Measurements from ENCODE around the gene NEDD8.

Gene NEDD8

GRCh38 chr14:24232121-24232644 lies at the start of gene NEDD8:
Gene NEDD8 (minus strand): TSS chr14:24232367. CDS start chr14:24232267, 100 bp downstream.
- DNase-seq = peak; percentile 89

DNA sequence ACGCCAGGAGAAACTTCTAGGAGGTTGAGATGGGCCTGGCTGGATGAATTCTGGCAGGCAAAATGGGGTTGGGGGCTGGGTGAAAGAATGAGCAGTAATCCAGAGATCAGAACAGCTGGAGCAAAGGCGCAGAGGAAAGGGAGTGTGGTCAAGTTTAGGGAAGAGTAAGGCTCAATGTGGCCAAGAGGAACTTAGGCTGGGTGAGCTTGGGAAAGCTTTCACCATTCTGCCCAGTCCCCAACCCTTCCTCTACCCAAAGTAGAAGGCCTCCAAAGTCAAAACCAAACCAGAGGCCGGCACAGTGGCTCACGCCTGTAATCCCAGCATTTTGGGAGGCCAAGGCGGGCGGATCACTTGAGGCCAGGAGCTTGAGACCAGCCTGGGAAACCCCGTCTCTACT lies 49.5 kb upstream of the NEDD8 start:
- no peak for DNase-seq

DNA sequence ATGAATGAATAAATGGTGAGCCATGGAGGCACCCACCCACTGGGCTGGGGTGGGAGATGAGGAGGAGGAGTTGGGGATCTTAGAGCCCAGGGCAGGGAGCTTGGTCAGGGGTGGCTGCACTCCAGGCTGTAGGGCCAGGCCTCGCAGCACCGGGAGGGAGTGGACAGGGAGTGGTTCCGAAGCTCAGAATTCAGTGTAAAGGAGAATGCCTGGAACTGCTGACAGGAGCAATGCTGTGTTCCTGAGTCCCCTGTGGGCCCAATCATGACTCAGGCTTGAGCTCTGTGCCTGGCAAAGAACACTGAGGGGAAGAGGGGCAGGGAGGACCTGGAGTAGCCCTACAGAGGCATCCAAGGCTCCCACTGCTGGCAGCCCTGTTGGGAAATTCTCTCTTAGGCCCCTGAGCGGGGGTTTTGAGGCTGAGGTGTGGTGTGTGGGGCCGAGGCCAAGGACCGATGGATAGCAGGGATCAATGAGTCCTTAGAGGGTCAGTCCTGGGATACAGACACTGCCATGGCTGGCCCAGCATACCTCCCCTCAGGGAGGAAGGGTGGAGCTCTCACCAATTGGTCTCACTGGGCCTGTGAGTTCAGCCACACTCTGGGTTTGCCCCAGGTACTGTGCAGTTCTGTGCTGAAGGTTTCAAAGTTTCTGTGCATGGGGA lies 48.8 kb upstream of the NEDD8 start:
- DNase-seq = no peak

DNA sequence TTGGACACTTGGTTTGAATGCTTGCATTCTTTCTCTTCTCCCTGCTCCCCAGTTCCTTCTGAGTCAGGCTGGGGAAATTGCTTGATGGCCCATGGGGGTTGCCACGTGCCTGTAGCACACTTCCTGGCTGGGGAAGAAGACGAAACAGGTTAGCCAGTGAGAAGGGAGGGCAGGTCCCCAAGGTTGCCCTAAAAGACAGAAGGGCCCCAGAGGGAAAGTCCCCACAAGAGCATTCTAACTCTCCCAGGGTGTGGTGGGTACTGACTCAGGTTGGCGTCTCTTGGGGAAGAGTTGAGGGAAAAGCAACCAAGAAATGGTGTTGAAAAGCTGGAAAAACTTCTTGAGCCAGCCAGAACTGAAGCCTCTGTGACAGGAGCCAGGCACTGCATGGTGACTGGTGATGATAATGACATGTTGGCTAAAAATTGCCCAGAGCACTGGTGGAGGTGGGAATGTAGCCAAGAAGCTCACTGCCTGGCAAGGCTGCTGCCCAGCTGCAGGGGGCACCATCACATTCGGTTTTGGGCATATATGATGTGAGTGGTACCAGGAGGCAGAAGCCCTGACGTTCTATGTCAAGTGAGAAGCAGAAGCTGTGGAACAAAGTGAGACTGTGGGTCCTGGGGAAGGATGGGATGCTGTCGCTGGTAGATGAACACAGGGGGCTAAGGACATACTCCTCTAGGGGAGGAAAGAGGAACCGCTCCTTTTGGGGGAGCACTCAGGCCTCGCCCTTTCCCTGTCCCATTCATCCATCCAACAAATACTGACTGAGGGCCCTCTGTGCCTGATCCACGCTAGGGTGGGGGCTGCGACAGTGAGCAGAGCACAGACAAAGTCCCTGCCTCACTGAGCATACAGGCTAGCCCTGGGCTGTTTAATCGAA lies 47.4 kb upstream of the NEDD8 start:
- DNase-seq = peak; percentile 70

GRCh38 chr14:24278424-24278823 lies 46.3 kb upstream of the NEDD8 start:
- no peak for DNase-seq

GRCh38 chr14:24277606-24278321 lies 45.6 kb upstream of the NEDD8 start:
- DNase-seq = no peak

- no peak for DNase-seq
Measured at GRCh38 chr14:24277071-24277470, 44.9 kb upstream of the NEDD8 start.

GRCh38 chr14:24274101-24274543 lies 42.0 kb upstream of the NEDD8 start:
- peak; percentile 63 for DNase-seq

GRCh38 chr14:24273422-24273998 lies 41.3 kb upstream of the NEDD8 start:
- peak; percentile 7 for DNase-seq

DNA sequence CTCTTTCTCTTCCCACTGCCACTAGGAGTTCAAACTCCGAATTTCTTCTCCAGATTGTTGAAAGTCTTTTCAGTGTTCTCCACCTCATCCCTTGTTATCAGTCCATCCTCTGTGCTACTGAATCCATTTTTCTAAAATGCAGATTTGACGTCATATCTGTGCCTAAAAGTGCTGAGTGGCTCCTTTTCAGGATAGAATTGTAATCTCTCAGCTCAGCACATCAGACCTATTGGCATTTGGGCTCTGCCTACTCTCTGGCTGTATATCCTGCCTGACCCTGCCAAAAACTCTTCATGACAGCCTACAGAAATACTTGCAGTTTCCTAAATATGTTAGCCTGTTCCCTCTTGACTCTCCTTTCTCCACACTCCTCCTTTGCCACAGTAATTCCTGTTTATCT lies 40.3 kb upstream of the NEDD8 start:
- DNase-seq = no peak

DNA sequence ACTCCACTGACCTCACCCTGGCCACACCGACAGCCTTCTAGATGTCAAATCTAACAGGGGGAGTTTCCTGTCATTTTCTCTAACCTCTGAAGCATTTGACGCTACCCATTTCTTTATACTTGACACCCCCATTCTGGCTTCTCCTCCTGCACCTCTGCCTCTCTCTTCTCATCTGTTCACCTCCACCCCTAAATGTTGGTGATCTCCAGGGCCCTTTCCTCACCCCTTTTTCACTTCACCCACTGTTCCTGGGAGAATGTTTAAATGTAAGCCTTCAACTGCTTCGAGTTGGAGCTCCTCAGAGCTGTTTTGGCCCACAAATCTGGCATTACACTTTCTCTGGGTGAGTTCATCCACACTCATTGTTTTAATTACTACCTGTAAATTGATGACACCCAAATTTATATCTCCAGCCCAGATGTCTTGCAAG lies 39.7 kb upstream of the NEDD8 start:
- DNase-seq = no peak

DNA sequence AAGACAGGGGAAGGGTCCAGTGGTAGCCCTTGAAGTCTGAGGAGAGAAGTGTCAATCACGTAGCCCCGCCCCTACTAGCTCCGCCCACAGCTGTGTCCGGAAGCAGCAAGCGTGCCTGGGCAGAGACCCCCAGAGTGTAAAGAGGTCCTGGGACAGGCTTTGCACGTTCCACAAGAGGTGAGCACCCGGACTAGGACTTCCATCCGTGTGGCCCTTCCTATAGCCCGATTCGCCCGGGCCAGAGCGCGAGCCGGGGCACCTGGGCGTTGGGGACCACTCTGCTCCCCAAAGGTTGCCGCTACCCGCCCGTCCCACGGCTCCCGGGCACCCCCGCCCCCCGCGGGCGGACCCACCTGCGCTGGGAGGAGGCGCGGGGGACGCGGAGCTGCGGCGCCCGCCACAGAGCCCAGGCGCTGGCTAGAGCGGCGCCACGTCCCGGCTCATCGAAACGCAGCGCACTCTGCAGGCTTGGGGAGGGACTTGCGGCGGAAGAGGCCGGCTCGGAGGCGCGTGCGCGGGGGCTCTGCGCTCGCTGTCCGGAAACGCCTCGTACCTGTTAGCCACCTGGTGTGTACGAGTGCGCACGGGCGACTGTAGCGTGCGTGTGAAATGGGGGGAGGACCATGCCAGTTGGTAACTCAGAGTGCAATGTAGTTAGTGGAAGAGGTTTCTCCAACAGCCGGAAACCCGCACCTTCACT lies 39.1 kb upstream of the NEDD8 start, which contains the start of gene RABGGTA:
Gene RABGGTA, minus strand, starts transcription at position 464 of the 700 bp plus-strand sequence. CDS start 482 bp downstream, outside the sequence.
- peak; percentile 96 for DNase-seq

GRCh38 chr14:24270537-24271133 lies 38.5 kb upstream of the NEDD8 start:
- DNase-seq = no peak

DNA sequence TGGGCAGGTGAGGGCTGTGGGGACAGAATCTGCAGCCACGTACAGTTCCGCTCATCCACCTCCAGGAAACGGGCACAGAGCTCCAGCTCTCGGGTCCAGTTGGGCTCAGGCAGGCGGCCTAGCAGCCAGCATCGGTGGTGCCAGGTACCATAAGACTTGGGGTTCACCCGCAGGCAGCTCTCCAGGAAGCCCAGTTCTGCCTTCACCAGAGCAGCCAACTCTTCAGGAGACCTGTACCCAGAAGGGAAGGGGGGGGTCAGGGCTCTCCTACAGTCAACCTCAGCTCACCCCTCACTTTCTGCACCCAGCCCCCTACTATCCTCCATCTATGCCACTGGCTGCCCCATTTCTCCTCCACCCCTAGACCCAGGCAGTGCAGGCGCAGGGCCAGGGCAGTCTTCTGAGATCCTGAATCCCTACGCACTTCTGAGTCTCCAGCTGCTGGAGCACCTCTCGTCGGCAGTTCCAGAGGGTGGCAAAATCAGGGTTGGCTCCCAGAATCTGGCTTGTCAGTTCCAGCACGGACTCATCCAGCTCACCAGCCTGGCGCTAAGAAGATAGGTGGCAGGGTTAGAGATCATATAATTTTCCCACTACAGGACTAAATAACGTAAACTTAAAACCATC lies 37.9 kb upstream of the NEDD8 start:
- DNase-seq = no peak

- no peak for DNase-seq
Measured at GRCh38 chr14:24269368-24269767, 37.2 kb upstream of the NEDD8 start.

DNA sequence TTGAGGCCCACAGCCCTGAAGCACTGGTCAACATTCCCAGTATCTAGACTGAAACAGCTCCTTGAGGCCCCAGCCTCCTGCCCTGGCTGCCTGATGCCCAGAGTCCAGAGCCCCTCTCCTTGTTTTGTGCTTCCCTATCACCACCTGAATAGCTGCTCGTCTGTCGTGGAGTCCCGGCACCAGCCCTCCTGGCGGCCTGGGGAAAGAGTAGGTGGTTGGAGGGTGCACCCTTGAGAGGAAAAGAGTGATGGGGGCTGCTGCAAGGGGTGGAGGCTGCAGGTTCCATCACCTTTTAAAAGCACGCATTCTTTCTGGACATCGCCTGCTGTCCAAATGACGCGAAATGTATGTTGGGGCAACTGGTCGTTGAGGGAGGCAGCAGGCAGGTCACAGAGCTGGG lies 36.1 kb upstream of the NEDD8 start:
- no peak for DNase-seq

DNA sequence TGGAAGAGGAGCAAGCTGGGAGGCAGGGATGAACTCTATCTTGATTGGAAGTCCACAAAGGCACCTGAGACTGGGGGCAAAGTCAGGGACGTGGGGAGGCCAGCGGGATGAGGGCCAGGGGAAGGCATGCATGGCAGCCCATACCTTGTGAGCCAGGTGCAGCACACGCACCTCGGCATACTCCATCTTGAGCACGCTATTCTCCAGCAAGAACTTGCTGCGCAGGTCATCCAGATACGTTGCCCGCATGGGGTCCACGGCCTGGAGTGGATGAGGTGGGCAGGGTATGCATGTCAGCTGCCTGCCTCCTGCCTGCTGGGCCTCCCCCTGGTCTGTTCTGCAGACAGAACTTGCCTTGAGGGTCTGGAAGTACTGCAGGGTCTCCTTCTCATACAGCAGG lies 35.3 kb upstream of the NEDD8 start:
- DNase-seq = no peak

GRCh38 chr14:24266344-24267244 lies 34.4 kb upstream of the NEDD8 start:
- no peak for DNase-seq

DNA sequence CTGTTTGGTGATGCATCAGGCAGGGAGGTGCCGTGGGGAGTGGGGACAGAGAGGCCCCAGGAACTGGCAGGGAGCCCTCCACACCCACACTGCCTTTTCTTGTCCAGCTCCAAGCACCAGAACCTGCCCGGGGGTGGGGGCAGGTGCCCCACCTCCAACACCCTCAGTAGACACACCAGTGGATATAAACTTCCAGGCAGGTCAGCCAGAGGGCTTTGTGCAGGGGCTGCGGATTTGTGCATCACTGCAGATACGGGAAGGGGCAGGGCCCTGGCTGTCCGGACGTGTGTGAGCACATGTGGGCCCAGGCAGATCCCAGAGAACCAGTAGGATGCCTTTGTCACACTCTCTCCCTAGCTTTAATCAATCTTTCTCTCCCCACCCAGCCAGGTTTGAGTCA lies 32.1 kb upstream of the NEDD8 start:
- no peak for DNase-seq

GRCh38 chr14:24263848-24264247 lies 31.7 kb upstream of the NEDD8 start:
- DNase-seq = no peak

Measured in CD4-positive, alpha-beta T cell treated with Interleukin-10 for 1 hour (primary cell).